Inferior parietal cortex (tissue), 1 donor: Measurements from ENCODE around the gene SEMA3E.
"Not testable (repeated sequence)": the region's sequence is repeated elsewhere in the genome, so short reads cannot be mapped to it uniquely, and the experiment has no call there.

Experiments
- DNase-seq: peaks from one replicate; pipeline ENCODE4 v3.0.0-alpha.2; 2016; ENCODE audit errors: extremely low spot score

The SEMA3E gene

GRCh38 chr7:83648464-83649241, at the start of gene SEMA3E:
TSS of gene SEMA3E (minus strand) at chr7:83649139.
- DNase-seq: no peak

GRCh38 chr7:83697804-83698530, 49.0 kb upstream of the SEMA3E start:
- no peak for DNase-seq

- no peak for DNase-seq
Measured at GRCh38 chr7:83696101-83696500, 47.2 kb upstream of the SEMA3E start.

GRCh38 chr7:83695128-83695960, 46.4 kb upstream of the SEMA3E start:
- DNase-seq: no peak

- no peak for DNase-seq
Measured at GRCh38 chr7:83693256-83693655, 44.3 kb upstream of the SEMA3E start.

- no peak for DNase-seq
Measured at GRCh38 chr7:83691095-83691494, 42.2 kb upstream of the SEMA3E start.

- DNase-seq: no peak
Measured at GRCh38 chr7:83689855-83690254, 40.9 kb upstream of the SEMA3E start.

GRCh38 chr7:83686416-83686815, 37.5 kb upstream of the SEMA3E start:
- no peak for DNase-seq

- no peak for DNase-seq
Measured at GRCh38 chr7:83684928-83685327, 36.0 kb upstream of the SEMA3E start.

- no peak for DNase-seq
Measured at GRCh38 chr7:83681200-83681778, 32.4 kb upstream of the SEMA3E start.

GRCh38 chr7:83677180-83677866, 28.4 kb upstream of the SEMA3E start:
- no peak for DNase-seq

GRCh38 chr7:83673291-83673690, 24.4 kb upstream of the SEMA3E start:
- DNase-seq: not testable (repeated sequence)

GRCh38 chr7:83672157-83672556, 23.2 kb upstream of the SEMA3E start:
- no peak for DNase-seq

GRCh38 chr7:83663131-83663530, 14.2 kb upstream of the SEMA3E start:
- no peak for DNase-seq

GRCh38 chr7:83658126-83658525, 9.2 kb upstream of the SEMA3E start:
- no peak for DNase-seq

- DNase-seq: peak; percentile 60
Measured at GRCh38 chr7:83655951-83656556, 7.1 kb upstream of the SEMA3E start.

GRCh38 chr7:83652481-83652880, 3.5 kb upstream of the SEMA3E start:
- no peak for DNase-seq

- no peak for DNase-seq
Measured at GRCh38 chr7:83649701-83650100, 762 bp upstream of the SEMA3E start.

- DNase-seq: no peak
Measured at GRCh38 chr7:83646027-83646426, 2.9 kb downstream of the SEMA3E start.

GRCh38 chr7:83643739-83644138, 5.2 kb downstream of the SEMA3E start:
- no peak for DNase-seq

- no peak for DNase-seq
Measured at GRCh38 chr7:83643012-83643411, 5.9 kb downstream of the SEMA3E start.
